ENCODE measurements around the gene GLP2R. TPM values are rescaled to one million over a fixed set of nuclear protein-coding genes. Genes with fewer than 3 reads are reported as not detected.
A peak's percentile ranks its signal among the peaks of the same experiment; 100 is the strongest.

Gene GLP2R
- total RNA-seq, 2 donors from 2014 or later: not detected

GRCh38 chr17:9868552-9868951, 42.8 kb downstream of the GLP2R start:
- H3K4me3 Mint-ChIP-seq: no peak overlapping the region
- TF ChIP-seq CTCF (conservative IDR thresholded peaks at IDR 0.05): no peak
- H3K9me3 ChIP-seq (ENCODE audit: control insufficient read depth, low read length): no peaks in the 10 kb centered on the region
- H3K4me3 ChIP-seq (ENCODE audit: low read length): no peak overlapping the region
- H3K27ac Mint-ChIP-seq: no peak overlapping the region
- no peak for DNase-seq
- no peaks in the 10 kb centered on the region for H3K36me3 Mint-ChIP-seq (ENCODE audit: low read depth)
- no peaks in the 10 kb centered on the region for H3K36me3 ChIP-seq (ENCODE audit: control insufficient read depth, insufficient read depth, low read length)
- H3K27me3 ChIP-seq (ENCODE audit: control insufficient read depth, insufficient read depth, low read length, poor library complexity, severe bottlenecking): no peaks in the 10 kb centered on the region
- no peaks in the 10 kb centered on the region for H3K4me1 Mint-ChIP-seq
- H3K27ac ChIP-seq (ENCODE audit: low read depth, low read length): no peak overlapping the region
- 63 to 83% methylated on average over 3 of the region's 3 CpGs for WGBS, 2 experiments (ENCODE audit: insufficient coverage in 1 of 2, insufficient read length in 1 of 2)
- H3K27me3 Mint-ChIP-seq (ENCODE audit: insufficient read depth): peaks cover 21% of the 10 kb centered on the region
- H3K9ac ChIP-seq (ENCODE audit: extremely low read depth, low read length, poor library complexity, severe bottlenecking): no peak overlapping the region
- H3K4me1 ChIP-seq (ENCODE audit: control insufficient read depth, insufficient read depth, low read length): no peaks in the 10 kb centered on the region
- no peaks in the 10 kb centered on the region for H3K9me3 Mint-ChIP-seq

- no peak for TF ChIP-seq CTCF (conservative IDR thresholded peaks at IDR 0.05)
- peak; percentile 41 for DNase-seq
- Histone ChIP-seq H3K4me3 (ENCODE audit: low read length) (no peak overlapping the region), H3K9ac (ENCODE audit: extremely low read depth, low read length, poor library complexity, severe bottlenecking) (no peak overlapping the region), H3K27me3 (ENCODE audit: control insufficient read depth, insufficient read depth, low read length, poor library complexity, severe bottlenecking) (no peaks in the 10 kb centered on the region), H3K36me3 (ENCODE audit: control insufficient read depth, insufficient read depth, low read length) (no peaks in the 10 kb centered on the region), H3K4me1 (ENCODE audit: control insufficient read depth, insufficient read depth, low read length) (peaks cover 8% of the 10 kb centered on the region), H3K9me3 (ENCODE audit: control insufficient read depth, low read length) (no peaks in the 10 kb centered on the region), H3K27ac (ENCODE audit: low read depth, low read length) (no peak overlapping the region)
- Mint-ChIP-seq H3K9me3 (no peaks in the 10 kb centered on the region), H3K4me3 (no peak overlapping the region), H3K36me3 (ENCODE audit: low read depth) (no peaks in the 10 kb centered on the region), H3K27ac (no peak overlapping the region), H3K27me3 (ENCODE audit: insufficient read depth) (peaks cover 19% of the 10 kb centered on the region), H3K4me1 (peaks cover 13% of the 10 kb centered on the region)
- WGBS, 2 experiments (ENCODE audit: insufficient coverage in 1 of 2, insufficient read length in 1 of 2): 88 to 90% methylated on average over 4 to 6 of the region's 6 CpGs
Observed at GRCh38 chr17:9872852-9873251, 47.1 kb downstream of the GLP2R start.

GRCh38 chr17:9874722-9875121, 49.0 kb downstream of the GLP2R start:
- no peaks in the 10 kb centered on the region for H3K36me3 ChIP-seq (ENCODE audit: control insufficient read depth, insufficient read depth, low read length)
- no peaks in the 10 kb centered on the region for H3K9me3 ChIP-seq (ENCODE audit: control insufficient read depth, low read length)
- no peaks in the 10 kb centered on the region for H3K36me3 Mint-ChIP-seq (ENCODE audit: low read depth)
- H3K27me3 Mint-ChIP-seq (ENCODE audit: insufficient read depth): peaks cover 11% of the 10 kb centered on the region
- H3K27ac Mint-ChIP-seq: no peak overlapping the region
- peaks cover 13% of the 10 kb centered on the region for H3K4me1 Mint-ChIP-seq
- DNase-seq: peak; percentile 57
- H3K27ac ChIP-seq (ENCODE audit: low read depth, low read length): no peak overlapping the region
- no peak overlapping the region for H3K4me3 ChIP-seq (ENCODE audit: low read length)
- H3K4me3 Mint-ChIP-seq: no peak overlapping the region
- H3K4me1 ChIP-seq (ENCODE audit: control insufficient read depth, insufficient read depth, low read length): peaks cover 8% of the 10 kb centered on the region
- peak; percentile 63 for TF ChIP-seq CTCF (conservative IDR thresholded peaks at IDR 0.05)
- no peaks in the 10 kb centered on the region for H3K27me3 ChIP-seq (ENCODE audit: control insufficient read depth, insufficient read depth, low read length, poor library complexity, severe bottlenecking)
- H3K9ac ChIP-seq (ENCODE audit: extremely low read depth, low read length, poor library complexity, severe bottlenecking): no peak overlapping the region
- no peaks in the 10 kb centered on the region for H3K9me3 Mint-ChIP-seq
- 78% methylated on average over 3 of the region's 3 CpGs; no CpG with 5 or more reads in 1 of the 2 experiments for WGBS, 2 experiments (ENCODE audit: insufficient coverage in 1 of 2, insufficient read length in 1 of 2)
